Aorta (tissue), 5 donors: Measurements from ENCODE around the gene FRK. TPM values are rescaled to one million over a fixed set of nuclear protein-coding genes. Genes with fewer than 3 reads are reported as not detected.
"Not testable (repeated sequence)": the region's sequence is repeated elsewhere in the genome, so short reads cannot be mapped to it uniquely, and the experiment has no call there.

Experiments
- ATAC-seq: fragments of 200-7000 bp; cut with Tn5 transposase; one replicate; pipeline ENCODE4 v1.9.1; 2022; ENCODE audit warnings: moderate library complexity; ENCODE audit not compliant: low FRiP score
- DNase-seq, 2 donors: peaks; one replicate each; pipeline ENCODE4 v3.0.0-alpha.2; 2020
- H3K27ac ChIP-seq, 2 donors: one replicate each; pipeline ENCODE4 v1.5.1; 2013; ENCODE audit warnings: low read length in 2 of 2, mild to moderate bottlenecking in 2 of 2, moderate library complexity in 2 of 2, control low read depth in 1 of 2, inconsistent platforms in 1 of 2, low read depth in 1 of 2
- H3K27me3 ChIP-seq, 2 donors: one replicate each; pipeline ENCODE4 v1.6.1; 2013; ENCODE audit warnings: control low read depth in 1 of 2, low read length in 1 of 2, mild to moderate bottlenecking in 1 of 2, moderate library complexity in 1 of 2; ENCODE audit not compliant: insufficient read depth in 2 of 2, control insufficient read depth in 1 of 2
- H3K36me3 ChIP-seq, 2 donors: one replicate each; pipeline ENCODE4 v1.6.1; 2013; ENCODE audit warnings: control low read depth in 1 of 2, low read length in 1 of 2, mild to moderate bottlenecking in 1 of 2; ENCODE audit not compliant: insufficient read depth in 2 of 2, control insufficient read depth in 1 of 2
- H3K4me1 ChIP-seq, 2 donors: one replicate each; pipeline ENCODE4 v1.6.1; 2013; ENCODE audit warnings: low read length in 2 of 2, control low read depth in 1 of 2, mild to moderate bottlenecking in 1 of 2, moderate library complexity in 1 of 2; ENCODE audit not compliant: insufficient read depth in 2 of 2, control insufficient read depth in 1 of 2
- H3K4me3 ChIP-seq, 2 donors: one replicate each; pipeline ENCODE4 v1.5.1; 2013; ENCODE audit warnings: low read length in 2 of 2, control low read depth in 1 of 2, mild to moderate bottlenecking in 1 of 2
- H3K9me3 ChIP-seq: one replicate; pipeline ENCODE4 v1.6.1; 2013; ENCODE audit warnings: mild to moderate bottlenecking, low read length; ENCODE audit not compliant: control insufficient read depth
- WGBS, 2 donors: extraction: QIAGEN DNeasy Blood & Tissue Kit; methylation state at CpG; one replicate each; pipeline ENCODE4 v1.1.7; 2013; 5-methylcytosine and 5-hydroxymethylcytosine counted together
- intact Hi-C, 2 donors: fragments of 100-400 bp; cut with DNase I; formaldehyde crosslinking; loops; one replicate each; pipeline versions ENCODE4 v1.14.2 to v1.15.0; 2022
- polyA plus RNA-seq, 2 donors: library from polyadenylated mRNA; stranded (reverse); fragments of 200-250 nt; gene quantifications; one replicate each; pipeline ENCODE4 v1.2.3, GENCODE V29; 2013
- total RNA-seq, 2 donors: library from RNA; stranded (reverse); fragmentation: NEBNext Ultra II Directional; extraction: Animal tissue kit (Norgen Biotek cat#: 25700); gene quantifications; one replicate each; pipeline ENCODE4 v1.2.1, GENCODE V29; 2021
- donor health status: healthy with polysubstance abuse.
- donor health status: Bipolar disorder and iron deficiency.
- donor health status: DM: no; HTN: no; CAD: no.
- donor health status: DM: no; HTN: no; CAD: no.
- donor health status: DM: yes; HTN: yes; CAD: no.

The FRK gene
- total and polyA plus RNA-seq, 4 donors: 1.8 to 18.3 (median 6.0) TPM

DNA sequence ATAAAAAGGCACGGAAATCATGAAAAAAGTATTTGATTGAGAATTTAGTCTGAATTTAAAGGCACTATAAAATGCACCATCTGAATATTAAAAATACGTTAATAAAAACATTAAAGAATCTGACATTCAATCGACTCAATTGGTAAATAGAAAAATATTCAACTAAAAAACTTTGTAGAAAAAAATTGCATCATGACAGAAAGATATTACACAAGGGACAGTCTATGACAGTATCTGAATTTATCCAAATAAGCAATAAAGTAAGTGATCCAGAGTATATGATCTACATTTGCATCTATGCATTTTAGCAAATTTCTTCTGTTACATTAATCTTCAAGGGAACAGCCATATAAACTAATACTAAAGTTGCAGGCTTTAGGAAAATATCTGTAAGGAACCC lies 9.4 kb downstream of the FRK start:
- Histone ChIP-seq H3K27me3 (no peaks in the 10 kb centered on the region), H3K4me1 (peaks cover 0 to 8% of the 10 kb centered on the region in 2 donors), H3K4me3 (no peak overlapping the region), H3K9me3 (no peaks in the 10 kb centered on the region), H3K36me3 (no peaks in the 10 kb centered on the region), H3K27ac (no peak overlapping the region)
- WGBS, 2 donors: 95 to 96% methylated on average over 3 of the region's 3 CpGs
- DNase-seq: no peak
- intact Hi-C loops: no loop called here
- no peak for ATAC-seq

DNA sequence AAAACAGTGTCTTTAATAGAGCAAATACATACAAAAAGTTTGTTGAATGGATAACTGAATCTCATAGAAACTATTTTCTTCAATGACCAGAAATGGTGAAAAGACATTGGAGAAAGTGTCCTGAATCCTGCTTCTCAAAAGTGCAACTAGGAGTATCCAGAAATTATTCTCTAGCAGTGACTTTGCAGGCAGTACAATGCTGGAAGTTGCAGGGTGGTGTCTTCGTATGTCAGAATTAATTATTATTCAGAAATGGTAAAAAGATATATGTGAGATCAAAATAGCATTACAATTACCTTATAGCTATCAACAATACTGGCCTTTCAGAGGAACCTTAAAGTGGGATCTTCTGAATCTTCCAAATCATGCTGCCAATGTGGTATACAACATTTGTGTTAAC lies 10.0 kb downstream of the FRK start:
- Histone ChIP-seq H3K9me3 (no peaks in the 10 kb centered on the region), H3K27me3 (no peaks in the 10 kb centered on the region), H3K4me1 (peaks cover 0 to 7% of the 10 kb centered on the region in 2 donors), H3K4me3 (no peak overlapping the region), H3K36me3 (no peaks in the 10 kb centered on the region), H3K27ac (no peak overlapping the region)
- no peak for DNase-seq
- intact Hi-C loops: no loop called here
- 97% methylated on average over 1 of the region's 1 CpG for WGBS, 2 donors
- no peak for ATAC-seq

DNA sequence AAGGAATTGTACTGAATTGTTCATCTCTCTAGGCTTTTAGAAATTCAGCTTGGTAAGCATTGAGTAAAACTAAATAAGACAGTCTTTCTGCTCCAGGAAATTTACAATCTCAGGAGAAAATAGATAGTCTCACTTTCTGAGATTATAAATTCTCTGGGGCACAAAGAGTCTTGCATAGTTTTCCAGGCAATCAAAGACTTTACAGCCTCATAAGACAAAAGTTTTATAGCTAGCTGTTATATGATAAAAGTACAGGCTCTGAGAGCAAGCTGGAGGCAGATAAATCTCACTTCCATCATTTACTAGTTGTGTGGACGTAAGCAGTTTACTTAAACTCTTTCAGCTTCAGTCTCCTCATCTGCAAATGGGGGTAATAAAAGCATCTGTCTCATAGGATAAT lies 11.4 kb downstream of the FRK start:
- Histone ChIP-seq H3K27ac (no peak overlapping the region), H3K36me3 (no peaks in the 10 kb centered on the region), H3K4me1 (peaks cover 0 to 5% of the 10 kb centered on the region in 2 donors), H3K9me3 (no peaks in the 10 kb centered on the region), H3K27me3 (no peaks in the 10 kb centered on the region), H3K4me3 (no peak overlapping the region)
- ATAC-seq: no peak
- WGBS, 2 donors: 93% methylated on average over 1 of the region's 1 CpG
- no peak for DNase-seq
- intact Hi-C loops: no loop called here

DNA sequence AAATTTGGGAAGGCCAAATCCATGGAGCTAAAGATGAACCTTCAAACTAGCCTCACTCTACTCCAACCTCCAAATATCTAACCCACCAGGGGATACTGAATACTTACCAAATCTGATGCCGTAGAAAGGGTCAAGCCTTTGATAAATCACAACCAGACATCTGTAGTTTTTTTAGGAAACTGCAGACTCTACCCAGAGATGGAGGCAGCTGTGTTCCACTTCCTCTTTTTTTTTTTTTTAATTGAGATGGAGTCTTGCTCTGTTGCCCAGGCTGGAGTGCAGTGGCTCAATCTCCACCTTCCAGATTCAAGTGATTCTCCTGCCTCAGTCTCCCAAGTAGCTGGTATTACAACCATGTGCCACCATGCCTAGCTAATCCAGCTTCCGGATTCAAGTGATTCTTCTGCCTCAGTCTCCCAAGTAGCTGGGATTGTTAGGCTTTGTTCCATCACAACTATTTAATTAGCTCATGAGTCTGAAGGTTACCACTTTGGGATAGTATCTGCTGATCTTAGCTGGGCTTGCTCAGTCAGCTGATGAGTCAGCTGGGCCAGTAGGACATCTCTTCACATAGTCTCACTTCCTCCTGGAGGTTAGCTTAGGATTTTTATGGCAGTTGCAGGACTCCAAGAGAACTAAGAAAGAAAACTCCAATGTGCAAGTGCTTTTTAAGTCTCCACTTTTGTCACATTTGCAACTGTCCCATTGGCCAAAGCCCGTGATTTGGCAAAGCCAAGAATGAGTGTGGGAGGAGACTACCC lies 13.3 kb downstream of the FRK start:
- no peaks in the 10 kb centered on the region for H3K27me3 ChIP-seq
- ATAC-seq: no peak
- 78 to 91% methylated on average over 3 of the region's 3 CpGs for WGBS, 2 donors
- peaks cover 0 to 1% of the 10 kb centered on the region in 2 donors for H3K4me1 ChIP-seq
- intact Hi-C loops: no loop called here
- no peaks in the 10 kb centered on the region for H3K9me3 ChIP-seq
- H3K27ac ChIP-seq: no peak overlapping the region
- no peaks in the 10 kb centered on the region for H3K36me3 ChIP-seq
- no peak overlapping the region for H3K4me3 ChIP-seq
- peak in 1 of 2 donors; percentile 54 for DNase-seq

DNA sequence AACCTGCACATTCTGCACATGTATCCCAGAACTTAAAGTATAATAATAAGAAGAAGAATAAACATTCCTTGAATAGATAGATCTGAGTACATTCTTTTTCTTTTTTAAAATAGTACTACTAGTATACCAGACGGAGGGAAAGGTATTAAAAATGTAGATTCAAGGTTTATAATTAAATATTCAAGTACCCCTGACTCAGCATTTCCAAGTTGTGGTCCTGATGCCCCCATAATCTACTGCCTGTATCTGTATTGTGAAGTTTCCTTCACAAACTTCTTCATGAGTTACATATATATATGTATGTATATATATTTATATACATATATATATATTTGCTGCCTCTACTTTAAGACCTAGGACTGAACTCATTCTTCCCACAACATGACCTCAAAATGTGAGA lies 14.0 kb downstream of the FRK start:
- intact Hi-C loops: no loop called here
- H3K4me1 ChIP-seq: no peaks in the 10 kb centered on the region
- 0% methylated on average over 1 of the region's 1 CpG for WGBS, 2 donors

DNA sequence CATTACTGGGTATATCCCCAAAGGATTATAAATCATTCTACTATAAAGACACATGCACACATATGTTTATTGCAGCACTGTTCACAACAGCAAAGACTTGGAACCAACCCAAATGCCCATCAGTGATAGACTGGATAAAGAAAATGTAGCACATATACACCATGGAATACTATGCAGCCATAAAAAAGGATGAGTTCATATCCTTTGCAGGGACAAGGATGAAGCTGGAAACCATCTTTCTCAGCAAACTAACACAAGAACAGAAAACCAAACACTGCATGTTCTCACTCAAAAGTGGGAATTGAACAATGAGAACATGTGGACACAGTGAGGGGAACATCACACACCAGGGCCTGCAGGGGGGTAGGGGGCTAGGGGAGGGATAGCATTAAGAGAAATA lies 14.4 kb downstream of the FRK start:
- H3K27ac ChIP-seq, H3K9me3 ChIP-seq, H3K36me3 ChIP-seq, ATAC-seq, H3K4me1 ChIP-seq, DNase-seq, H3K4me3 ChIP-seq, intact Hi-C loops, H3K27me3 ChIP-seq: not testable (repeated sequence)

More for the DNA sequence above, 14.0 kb downstream of the FRK start:
- Histone ChIP-seq H3K9me3 (no peaks in the 10 kb centered on the region), H3K27ac (no peak overlapping the region), H3K4me3 (no peak overlapping the region), H3K36me3 (no peaks in the 10 kb centered on the region), H3K27me3 (no peaks in the 10 kb centered on the region)
- DNase-seq: no peak
- no peak for ATAC-seq

DNA sequence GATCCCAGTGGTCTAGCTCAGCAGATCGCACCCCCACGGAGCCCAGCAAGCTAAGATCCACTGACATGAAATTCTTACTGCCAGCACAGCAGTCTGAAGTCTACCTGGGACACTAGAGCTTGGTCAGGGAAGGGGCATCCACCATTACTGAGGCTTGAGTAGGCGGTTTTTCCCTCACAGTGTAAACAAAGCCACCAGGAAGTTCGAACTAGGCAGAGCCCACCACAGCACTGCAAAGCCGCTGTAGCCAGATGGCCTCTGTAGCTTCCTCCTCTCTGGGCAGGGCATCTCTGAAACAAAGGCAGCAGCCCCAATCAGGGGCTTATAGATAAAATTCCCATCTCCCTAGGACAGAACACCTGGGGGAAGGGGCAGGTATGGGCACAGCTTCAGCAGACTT lies 18.8 kb downstream of the FRK start:
- Histone ChIP-seq H3K4me1 (peaks cover 0 to 2% of the 10 kb centered on the region in 2 donors), H3K36me3 (no peaks in the 10 kb centered on the region), H3K9me3 (no peaks in the 10 kb centered on the region), H3K27ac (no peak overlapping the region), H3K27me3 (no peaks in the 10 kb centered on the region), H3K4me3 (no peak overlapping the region)
- intact Hi-C loops: no loop called here
- no peak for ATAC-seq
- 93 to 95% methylated on average over 5 of the region's 5 CpGs for WGBS, 2 donors
- no peak for DNase-seq

DNA sequence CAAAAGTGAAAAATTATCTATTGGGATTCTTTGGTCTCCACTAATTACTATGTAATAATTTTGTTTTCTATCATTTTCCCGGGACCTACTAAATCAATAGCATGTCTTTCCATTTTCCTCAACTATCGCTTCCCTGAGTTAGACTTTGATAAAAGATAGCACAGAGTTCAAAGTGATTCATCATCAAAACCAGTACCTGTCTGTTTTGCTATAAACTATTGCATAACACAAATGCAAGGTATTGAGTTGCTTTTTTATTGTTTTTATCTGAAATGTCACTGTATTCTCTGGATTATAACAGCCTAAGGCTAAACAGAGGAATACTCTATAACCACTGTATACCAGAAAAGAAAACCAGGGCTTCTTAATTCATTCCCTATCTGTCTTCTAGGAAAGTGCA lies 19.7 kb downstream of the FRK start:
- no peak for DNase-seq
- Histone ChIP-seq H3K9me3 (no peaks in the 10 kb centered on the region), H3K4me1 (peaks cover 0 to 2% of the 10 kb centered on the region in 2 donors), H3K27ac (no peak overlapping the region), H3K36me3 (no peaks in the 10 kb centered on the region), H3K27me3 (no peaks in the 10 kb centered on the region), H3K4me3 (no peak overlapping the region)
- no peak for ATAC-seq
- WGBS, 2 donors: 98 to 99% methylated on average over 2 of the region's 2 CpGs
- intact Hi-C loops: no loop called here

DNA sequence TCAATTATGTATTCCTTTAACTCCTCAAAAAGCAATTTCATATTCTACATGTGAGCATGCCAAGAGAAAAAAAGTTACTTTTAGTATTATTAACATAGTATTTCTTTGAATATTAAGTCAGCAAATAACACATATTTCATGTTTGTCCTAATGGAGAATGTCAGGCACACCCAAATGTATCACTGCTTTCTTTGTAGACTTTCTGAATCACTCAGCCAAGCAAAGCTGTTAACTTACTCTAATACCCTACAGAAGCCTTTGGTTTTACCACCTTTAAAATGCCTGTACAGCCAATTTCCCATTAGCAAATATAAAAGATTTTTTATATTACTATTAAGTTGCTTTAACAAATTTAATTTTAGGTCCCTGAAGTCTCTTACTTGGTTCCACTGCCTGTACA lies 23.8 kb downstream of the FRK start:
- H3K4me1 ChIP-seq: peaks cover 3 to 6% of the 10 kb centered on the region in 2 donors
- H3K9me3 ChIP-seq: no peaks in the 10 kb centered on the region
- H3K36me3 ChIP-seq: peaks cover 0 to 3% of the 10 kb centered on the region in 2 donors
- intact Hi-C loops: no loop called here
- no peaks in the 10 kb centered on the region for H3K27me3 ChIP-seq
- no peak for ATAC-seq
- DNase-seq: no peak
- H3K27ac ChIP-seq: no peak overlapping the region
- H3K4me3 ChIP-seq: no peak overlapping the region
